ENCODE measurements around the gene ROMO1. TPM values are rescaled to one million over a fixed set of nuclear protein-coding genes. Genes with fewer than 3 reads are reported as not detected.

Gene ROMO1
- total RNA-seq, 1 experiment from 2014 or later, result 357 TPM

GRCh38 chr20:35669681-35670080, 29.5 kb upstream of the ROMO1 start:
- Mint-ChIP-seq H3K4me1 (ENCODE audit: low read depth, unreplicated experiment) (no peaks in the 10 kb centered on the region), H3K4me3 (ENCODE audit: unreplicated experiment) (no peak overlapping the region), H3K27ac (ENCODE audit: unreplicated experiment) (no peak overlapping the region), H3K9me3 (ENCODE audit: unreplicated experiment) (no peaks in the 10 kb centered on the region), H3K36me3 (ENCODE audit: insufficient read depth, unreplicated experiment) (peaks cover 21% of the 10 kb centered on the region), H3K27me3 (ENCODE audit: insufficient read depth, unreplicated experiment) (no peaks in the 10 kb centered on the region)
- no TSS peak for BruUV-seq (replicated peaks)
- ChIA-PET CTCF (no interaction called here), POLR2A (no interaction called here)
- peak in 1 of 2 experiments; percentile 31 for DNase-seq
- H3K27me3 ChIP-seq (replicated peaks; ENCODE audit: control insufficient read depth, insufficient read depth, low read length), result no peaks in the 10 kb centered on the region
- H3K36me3 ChIP-seq (ENCODE audit: control insufficient read depth, insufficient read depth, low read length), result no peaks in the 10 kb centered on the region
- intact Hi-C loops (cut with micrococcal nuclease; ENCODE audit: unreplicated experiment), result loop anchor here (10.0 kb wide), 1 partner anchor 105 kb away; no protein-coding TSS in a partner anchor
- H3K9me3 ChIP-seq, result no peaks in the 10 kb centered on the region
- H3K4me3 ChIP-seq (ENCODE audit: low read depth, low read length), result no peak overlapping the region
- no peak for TF ChIP-seq CTCF (IDR thresholded peaks at IDR 0.05; ENCODE audit: insufficient read depth in 1 of 2, low read depth in 1 of 2, low read length in 1 of 2, severe bottlenecking in 1 of 2, unreplicated experiment in 1 of 2)
- H3K4me1 ChIP-seq, result no peaks in the 10 kb centered on the region

- no peak overlapping the region for H3K27ac Mint-ChIP-seq (ENCODE audit: unreplicated experiment)
- POLR2A ChIA-PET, result no interaction called here
- peaks cover 32% of the 10 kb centered on the region for H3K36me3 Mint-ChIP-seq (ENCODE audit: insufficient read depth, unreplicated experiment)
- BruUV-seq (replicated peaks), result no TSS peak
- no peaks in the 10 kb centered on the region for H3K27me3 Mint-ChIP-seq (ENCODE audit: insufficient read depth, unreplicated experiment)
- no peak for DNase-seq
- H3K4me1 Mint-ChIP-seq (ENCODE audit: low read depth, unreplicated experiment), result no peaks in the 10 kb centered on the region
- Histone ChIP-seq H3K36me3 (ENCODE audit: control insufficient read depth, insufficient read depth, low read length) (no peaks in the 10 kb centered on the region), H3K27me3 (replicated peaks; ENCODE audit: control insufficient read depth, insufficient read depth, low read length) (no peaks in the 10 kb centered on the region), H3K4me3 (ENCODE audit: low read depth, low read length) (no peak overlapping the region), H3K4me1 (no peaks in the 10 kb centered on the region), H3K9me3 (no peaks in the 10 kb centered on the region)
- no peak overlapping the region for H3K4me3 Mint-ChIP-seq (ENCODE audit: unreplicated experiment)
- H3K9me3 Mint-ChIP-seq (ENCODE audit: unreplicated experiment), result no peaks in the 10 kb centered on the region
- intact Hi-C loops (cut with micrococcal nuclease; ENCODE audit: unreplicated experiment), result no loop called here
- CTCF ChIA-PET, result no interaction called here
- no peak for TF ChIP-seq CTCF (IDR thresholded peaks at IDR 0.05; ENCODE audit: insufficient read depth in 1 of 2, low read depth in 1 of 2, low read length in 1 of 2, severe bottlenecking in 1 of 2, unreplicated experiment in 1 of 2)
Observed at GRCh38 chr20:35673884-35674283, 25.3 kb upstream of the ROMO1 start.

GRCh38 chr20:35674921-35675320, 24.3 kb upstream of the ROMO1 start:
- intact Hi-C loops (cut with micrococcal nuclease; ENCODE audit: unreplicated experiment), result no loop called here
- H3K27ac Mint-ChIP-seq (ENCODE audit: unreplicated experiment), result no peak overlapping the region
- CTCF ChIA-PET, result no interaction called here
- H3K36me3 Mint-ChIP-seq (ENCODE audit: insufficient read depth, unreplicated experiment), result peaks cover 36% of the 10 kb centered on the region
- POLR2A ChIA-PET, result no interaction called here
- no TSS peak for BruUV-seq (replicated peaks)
- H3K4me1 ChIP-seq, result no peaks in the 10 kb centered on the region
- no peak overlapping the region for H3K4me3 Mint-ChIP-seq (ENCODE audit: unreplicated experiment)
- H3K4me1 Mint-ChIP-seq (ENCODE audit: low read depth, unreplicated experiment), result no peaks in the 10 kb centered on the region
- peak in 1 of 2 experiments; percentile 29 for DNase-seq
- peaks cover 1% of the 10 kb centered on the region; the same call in 1 of the 2 replicates for H3K36me3 ChIP-seq (ENCODE audit: control insufficient read depth, insufficient read depth, low read length)
- H3K9me3 Mint-ChIP-seq (ENCODE audit: unreplicated experiment), result no peaks in the 10 kb centered on the region
- no peaks in the 10 kb centered on the region for H3K27me3 Mint-ChIP-seq (ENCODE audit: insufficient read depth, unreplicated experiment)
- no peaks in the 10 kb centered on the region for H3K27me3 ChIP-seq (replicated peaks; ENCODE audit: control insufficient read depth, insufficient read depth, low read length)
- TF ChIP-seq CTCF (IDR thresholded peaks at IDR 0.05; ENCODE audit: insufficient read depth in 1 of 2, low read depth in 1 of 2, low read length in 1 of 2, severe bottlenecking in 1 of 2, unreplicated experiment in 1 of 2), result no peak
- no peak overlapping the region for H3K4me3 ChIP-seq (ENCODE audit: low read depth, low read length)
- H3K9me3 ChIP-seq, result no peaks in the 10 kb centered on the region

Measured in Caco-2 (cell line).